Liver (tissue), 9 donors: ENCODE data around the gene CDC20. TPM values are rescaled to one million over a fixed set of nuclear protein-coding genes. Genes with fewer than 3 reads are reported as not detected.

ENCODE experiments used
- DNase-seq: peaks from one replicate; pipeline ENCODE4 v3.0.0-alpha.2; 2017; ENCODE audit warnings: low spot score
- H3K27ac ChIP-seq, 2 donors: one replicate each; pipeline ENCODE4 v1.7.0; 2013; ENCODE audit warnings: inconsistent platforms in 2 of 2, low read length in 2 of 2, control low read depth in 1 of 2, low read depth in 1 of 2, mild to moderate bottlenecking in 1 of 2
- H3K27me3 ChIP-seq, 4 donors: one replicate each; pipeline versions ENCODE4 v1.6.1 to v1.7.0; 2013; ENCODE audit warnings: low read length in 3 of 4, inconsistent platforms in 1 of 4, mild to moderate bottlenecking in 1 of 4, moderate library complexity in 1 of 4; ENCODE audit not compliant: control insufficient read depth in 4 of 4, insufficient read depth in 4 of 4
- H3K36me3 ChIP-seq, 4 donors: one replicate each; pipeline versions ENCODE4 v1.6.1 to v1.7.0; 2013; ENCODE audit warnings: low read length in 3 of 4, mild to moderate bottlenecking in 3 of 4, low read depth in 1 of 4, moderate library complexity in 1 of 4; ENCODE audit not compliant: control insufficient read depth in 4 of 4, insufficient read depth in 3 of 4
- H3K4me1 ChIP-seq, 4 donors: one replicate each; pipeline versions ENCODE4 v1.6.1 to v1.7.0; 2013; ENCODE audit warnings: low read length in 3 of 4, mild to moderate bottlenecking in 3 of 4, moderate library complexity in 1 of 4; ENCODE audit not compliant: control insufficient read depth in 4 of 4, insufficient read depth in 4 of 4
- H3K4me3 ChIP-seq, 3 donors: one replicate each; pipeline versions ENCODE4 v1.6.1 to v1.7.0; 2013; ENCODE audit warnings: low read length in 3 of 3, control low read depth in 1 of 3, low read depth in 1 of 3, mild to moderate bottlenecking in 1 of 3
- H3K9ac ChIP-seq, 2 donors: one replicate each; pipeline ENCODE4 v1.7.0; 2013; ENCODE audit warnings: low read length in 2 of 2, mild to moderate bottlenecking in 2 of 2, moderate library complexity in 2 of 2, control low read depth in 1 of 2, low read depth in 1 of 2
- H3K9me3 ChIP-seq, 4 donors: one replicate each; pipeline versions ENCODE4 v1.6.1 to v1.7.0; 2013; ENCODE audit warnings: low read length in 3 of 4; ENCODE audit not compliant: control insufficient read depth in 4 of 4
- EGR1 ChIP-seq, 2 donors: IDR thresholded peaks; 2 replicates each; pipeline ENCODE4 v1.6.1; 2016 to 2018; ENCODE audit warnings: antibody characterized with exemption in 2 of 2, low read depth in 2 of 2
- FOXA1 ChIP-seq: IDR thresholded peaks from 2 replicates; pipeline ENCODE4 v1.6.1; 2016; ENCODE audit warnings: antibody characterized with exemption
- FOXA2 ChIP-seq: IDR thresholded peaks from 2 replicates; pipeline ENCODE4 v1.6.1; 2016; ENCODE audit warnings: antibody characterized with exemption
- GABPA ChIP-seq, 2 donors: IDR thresholded peaks in 1 of 2; conservative IDR thresholded peaks in 1 of 2; 2 replicates each; pipeline ENCODE4 v1.6.1; 2016; ENCODE audit warnings: antibody characterized with exemption in 2 of 2, mild to moderate bottlenecking in 1 of 2, moderate library complexity in 1 of 2
- HNF4A ChIP-seq, 2 donors: conservative IDR thresholded peaks; 2 replicates each; pipeline ENCODE4 v1.6.1; 2016; ENCODE audit warnings: antibody characterized with exemption in 2 of 2, mild to moderate bottlenecking in 2 of 2
- HNF4G ChIP-seq: IDR thresholded peaks from 2 replicates; pipeline ENCODE4 v1.6.1; 2016; ENCODE audit warnings: antibody characterized with exemption
- JUND ChIP-seq, 2 donors: IDR thresholded peaks; 2 replicates each; pipeline ENCODE4 v1.6.1; 2016; ENCODE audit warnings: antibody characterized with exemption in 2 of 2
- NR2F2 ChIP-seq: IDR thresholded peaks from 2 replicates; pipeline ENCODE4 v1.6.1; 2016; ENCODE audit warnings: antibody characterized with exemption
- RAD21 ChIP-seq, 2 donors: IDR thresholded peaks; 2 replicates each; pipeline ENCODE4 v1.6.1; 2016; ENCODE audit warnings: antibody characterized with exemption in 2 of 2, mild to moderate bottlenecking in 2 of 2
- RXRA ChIP-seq, 2 donors: IDR thresholded peaks; 2 replicates each; pipeline ENCODE4 v1.6.1; 2017 to 2018; ENCODE audit warnings: antibody characterized with exemption in 2 of 2, mild to moderate bottlenecking in 1 of 2
- SP1 ChIP-seq: IDR thresholded peaks from 2 replicates; pipeline ENCODE4 v1.6.1; 2018; ENCODE audit warnings: antibody characterized with exemption, mild to moderate bottlenecking
- TAF1 ChIP-seq: conservative IDR thresholded peaks from 2 replicates; pipeline ENCODE4 v1.6.1; 2016; ENCODE audit warnings: antibody characterized with exemption, mild to moderate bottlenecking
- YY1 ChIP-seq: IDR thresholded peaks from 2 replicates; pipeline ENCODE4 v1.6.1; 2016; ENCODE audit warnings: antibody characterized with exemption, mild to moderate bottlenecking
- whole genome bisulfite sequencing: extraction: QIAGEN DNeasy Blood & Tissue Kit; methylation state at CpG from one replicate; pipeline ENCODE4 v1.1.7; 2013; 5-methylcytosine and 5-hydroxymethylcytosine counted together
- polyA plus RNA-seq, 2 donors: library from polyadenylated mRNA; stranded (reverse) in 1 of 2; unstranded in 1 of 2; fragments of 200-250 nt in 1 of 2; fragments of >200 nt in 1 of 2; fragmentation: Nextera tagmentation in 1 of 2; extraction: Ambion mirVana in 1 of 2; gene quantifications; one replicate each; pipeline versions ENCODE4 v1.2.1 to v1.2.3, GENCODE V29; 2013 to 2015
- total RNA-seq, 2 donors: library from RNA; depleted of rRNA; stranded (reverse); fragments of >200 nt; gene quantifications; one replicate each; pipeline ENCODE4 v1.2.3, GENCODE V29; 2014
- TF ChIP-seq, protein P1 (sequence below): IDR thresholded peaks from 2 replicates; pipeline ENCODE4 v1.6.1; 2016; ENCODE audit warnings: antibody characterized with exemption, mild to moderate bottlenecking
- TF ChIP-seq, protein P2 (sequence below): IDR thresholded peaks from 2 replicates; pipeline ENCODE4 v1.6.1; 2016; ENCODE audit warnings: antibody characterized with exemption
- TF ChIP-seq, protein P3 (sequence below): fragments of 150-350 bp; IDR thresholded peaks from 2 replicates; pipeline ENCODE4 v1.5.1; 2017; ENCODE audit warnings: improper control_type of control experiment, low read depth, low read length; ENCODE audit not compliant: missing input control
- TF ChIP-seq, protein P4 (sequence below): IDR thresholded peaks from 2 replicates; pipeline ENCODE4 v1.6.1; 2016; ENCODE audit warnings: antibody characterized with exemption
- TF ChIP-seq, protein P5 (sequence below): IDR thresholded peaks from 2 replicates; pipeline ENCODE4 v1.6.1; 2016; ENCODE audit warnings: antibody characterized with exemption
- donor health status: healthy.
- donor health status: healthy.
- donor health status: healthy.
- donor health status: healthy.
- donor health status: healthy.

CDC20 gene
- total and polyA plus RNA-seq, 4 donors, result 0.25 to 73.4 (median 3.5) TPM

DNA sequence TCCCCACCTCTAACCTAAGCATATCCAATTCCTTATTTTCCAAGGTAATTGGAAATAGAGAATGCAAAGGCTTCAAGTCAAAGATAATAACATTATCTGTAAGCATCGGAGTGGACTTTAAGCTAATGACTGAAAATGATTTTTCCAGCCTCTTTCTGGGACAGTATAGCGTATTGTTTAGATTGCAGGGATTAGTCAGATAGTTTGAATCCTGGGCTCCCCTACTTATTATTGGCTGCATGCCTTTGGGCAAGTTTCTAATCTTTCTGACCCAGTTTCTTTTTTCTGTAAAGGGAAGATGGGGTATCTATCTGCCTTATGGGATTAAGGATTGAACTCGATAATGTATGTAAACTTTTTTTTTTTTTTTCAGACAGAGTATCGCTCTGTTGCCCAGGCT lies 1.5 kb upstream of the CDC20 start:
- WGBS, result 96% methylated on average over 4 of the region's 4 CpGs
- TF ChIP-seq HNF4G, result no peak
- TF ChIP-seq JUND (IDR thresholded peaks at IDR 0.05), result no peak
- TF ChIP-seq TAF1, result no peak
- no peak for TF ChIP-seq FOXA2
- TF ChIP-seq SP1, result no peak
- no peak for TF ChIP-seq GABPA (IDR thresholded peaks at IDR 0.05 in 1 of 2, conservative IDR thresholded peaks at IDR 0.05 in 1 of 2)
- no peak for TF ChIP-seq RAD21 (IDR thresholded peaks at IDR 0.05)
- TF ChIP-seq, protein P1, sequence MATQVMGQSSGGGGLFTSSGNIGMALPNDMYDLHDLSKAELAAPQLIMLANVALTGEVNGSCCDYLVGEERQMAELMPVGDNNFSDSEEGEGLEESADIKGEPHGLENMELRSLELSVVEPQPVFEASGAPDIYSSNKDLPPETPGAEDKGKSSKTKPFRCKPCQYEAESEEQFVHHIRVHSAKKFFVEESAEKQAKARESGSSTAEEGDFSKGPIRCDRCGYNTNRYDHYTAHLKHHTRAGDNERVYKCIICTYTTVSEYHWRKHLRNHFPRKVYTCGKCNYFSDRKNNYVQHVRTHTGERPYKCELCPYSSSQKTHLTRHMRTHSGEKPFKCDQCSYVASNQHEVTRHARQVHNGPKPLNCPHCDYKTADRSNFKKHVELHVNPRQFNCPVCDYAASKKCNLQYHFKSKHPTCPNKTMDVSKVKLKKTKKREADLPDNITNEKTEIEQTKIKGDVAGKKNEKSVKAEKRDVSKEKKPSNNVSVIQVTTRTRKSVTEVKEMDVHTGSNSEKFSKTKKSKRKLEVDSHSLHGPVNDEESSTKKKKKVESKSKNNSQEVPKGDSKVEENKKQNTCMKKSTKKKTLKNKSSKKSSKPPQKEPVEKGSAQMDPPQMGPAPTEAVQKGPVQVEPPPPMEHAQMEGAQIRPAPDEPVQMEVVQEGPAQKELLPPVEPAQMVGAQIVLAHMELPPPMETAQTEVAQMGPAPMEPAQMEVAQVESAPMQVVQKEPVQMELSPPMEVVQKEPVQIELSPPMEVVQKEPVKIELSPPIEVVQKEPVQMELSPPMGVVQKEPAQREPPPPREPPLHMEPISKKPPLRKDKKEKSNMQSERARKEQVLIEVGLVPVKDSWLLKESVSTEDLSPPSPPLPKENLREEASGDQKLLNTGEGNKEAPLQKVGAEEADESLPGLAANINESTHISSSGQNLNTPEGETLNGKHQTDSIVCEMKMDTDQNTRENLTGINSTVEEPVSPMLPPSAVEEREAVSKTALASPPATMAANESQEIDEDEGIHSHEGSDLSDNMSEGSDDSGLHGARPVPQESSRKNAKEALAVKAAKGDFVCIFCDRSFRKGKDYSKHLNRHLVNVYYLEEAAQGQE, result no peak
- no peak for TF ChIP-seq FOXA1
- TF ChIP-seq, protein P2, sequence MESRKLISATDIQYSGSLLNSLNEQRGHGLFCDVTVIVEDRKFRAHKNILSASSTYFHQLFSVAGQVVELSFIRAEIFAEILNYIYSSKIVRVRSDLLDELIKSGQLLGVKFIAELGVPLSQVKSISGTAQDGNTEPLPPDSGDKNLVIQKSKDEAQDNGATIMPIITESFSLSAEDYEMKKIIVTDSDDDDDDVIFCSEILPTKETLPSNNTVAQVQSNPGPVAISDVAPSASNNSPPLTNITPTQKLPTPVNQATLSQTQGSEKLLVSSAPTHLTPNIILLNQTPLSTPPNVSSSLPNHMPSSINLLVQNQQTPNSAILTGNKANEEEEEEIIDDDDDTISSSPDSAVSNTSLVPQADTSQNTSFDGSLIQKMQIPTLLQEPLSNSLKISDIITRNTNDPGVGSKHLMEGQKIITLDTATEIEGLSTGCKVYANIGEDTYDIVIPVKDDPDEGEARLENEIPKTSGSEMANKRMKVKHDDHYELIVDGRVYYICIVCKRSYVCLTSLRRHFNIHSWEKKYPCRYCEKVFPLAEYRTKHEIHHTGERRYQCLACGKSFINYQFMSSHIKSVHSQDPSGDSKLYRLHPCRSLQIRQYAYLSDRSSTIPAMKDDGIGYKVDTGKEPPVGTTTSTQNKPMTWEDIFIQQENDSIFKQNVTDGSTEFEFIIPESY, result no peak
- TF ChIP-seq EGR1 (IDR thresholded peaks at IDR 0.05; ENCODE audit: low read depth in 2 of 2), result no peak
- TF ChIP-seq, protein P3, sequence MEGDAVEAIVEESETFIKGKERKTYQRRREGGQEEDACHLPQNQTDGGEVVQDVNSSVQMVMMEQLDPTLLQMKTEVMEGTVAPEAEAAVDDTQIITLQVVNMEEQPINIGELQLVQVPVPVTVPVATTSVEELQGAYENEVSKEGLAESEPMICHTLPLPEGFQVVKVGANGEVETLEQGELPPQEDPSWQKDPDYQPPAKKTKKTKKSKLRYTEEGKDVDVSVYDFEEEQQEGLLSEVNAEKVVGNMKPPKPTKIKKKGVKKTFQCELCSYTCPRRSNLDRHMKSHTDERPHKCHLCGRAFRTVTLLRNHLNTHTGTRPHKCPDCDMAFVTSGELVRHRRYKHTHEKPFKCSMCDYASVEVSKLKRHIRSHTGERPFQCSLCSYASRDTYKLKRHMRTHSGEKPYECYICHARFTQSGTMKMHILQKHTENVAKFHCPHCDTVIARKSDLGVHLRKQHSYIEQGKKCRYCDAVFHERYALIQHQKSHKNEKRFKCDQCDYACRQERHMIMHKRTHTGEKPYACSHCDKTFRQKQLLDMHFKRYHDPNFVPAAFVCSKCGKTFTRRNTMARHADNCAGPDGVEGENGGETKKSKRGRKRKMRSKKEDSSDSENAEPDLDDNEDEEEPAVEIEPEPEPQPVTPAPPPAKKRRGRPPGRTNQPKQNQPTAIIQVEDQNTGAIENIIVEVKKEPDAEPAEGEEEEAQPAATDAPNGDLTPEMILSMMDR, result no peak
- TF ChIP-seq, protein P4, sequence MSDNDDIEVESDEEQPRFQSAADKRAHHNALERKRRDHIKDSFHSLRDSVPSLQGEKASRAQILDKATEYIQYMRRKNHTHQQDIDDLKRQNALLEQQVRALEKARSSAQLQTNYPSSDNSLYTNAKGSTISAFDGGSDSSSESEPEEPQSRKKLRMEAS, result no peak
- TF ChIP-seq HNF4A (conservative IDR thresholded peaks at IDR 0.05), result no peak
- TF ChIP-seq RXRA (IDR thresholded peaks at IDR 0.05), result no peak
- TF ChIP-seq YY1, result no peak
- TF ChIP-seq, protein P5, sequence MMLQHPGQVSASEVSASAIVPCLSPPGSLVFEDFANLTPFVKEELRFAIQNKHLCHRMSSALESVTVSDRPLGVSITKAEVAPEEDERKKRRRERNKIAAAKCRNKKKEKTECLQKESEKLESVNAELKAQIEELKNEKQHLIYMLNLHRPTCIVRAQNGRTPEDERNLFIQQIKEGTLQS, result no peak
- TF ChIP-seq NR2F2, result no peak

More for the DNA sequence above, 1.5 kb upstream of the CDC20 start:
- H3K9ac ChIP-seq, result no peak overlapping the region
- peaks cover 0 to 13% (median 4%) of the 10 kb centered on the region in 4 donors for H3K36me3 ChIP-seq
- no peak for DNase-seq
- H3K27me3 ChIP-seq, result no peaks in the 10 kb centered on the region
- no peak overlapping the region for H3K27ac ChIP-seq
- H3K9me3 ChIP-seq, result no peaks in the 10 kb centered on the region
- peaks cover 6 to 14% (median 12%) of the 10 kb centered on the region in 4 donors for H3K4me1 ChIP-seq
- H3K4me3 ChIP-seq, result no peak overlapping the region
